ENCODE data around the gene SMC6. TPM values are rescaled to one million over a fixed set of nuclear protein-coding genes. Genes with fewer than 3 reads are reported as not detected.

Gene SMC6
- total RNA-seq, 1 experiment from 2014 or later = 75.7 TPM

DNA sequence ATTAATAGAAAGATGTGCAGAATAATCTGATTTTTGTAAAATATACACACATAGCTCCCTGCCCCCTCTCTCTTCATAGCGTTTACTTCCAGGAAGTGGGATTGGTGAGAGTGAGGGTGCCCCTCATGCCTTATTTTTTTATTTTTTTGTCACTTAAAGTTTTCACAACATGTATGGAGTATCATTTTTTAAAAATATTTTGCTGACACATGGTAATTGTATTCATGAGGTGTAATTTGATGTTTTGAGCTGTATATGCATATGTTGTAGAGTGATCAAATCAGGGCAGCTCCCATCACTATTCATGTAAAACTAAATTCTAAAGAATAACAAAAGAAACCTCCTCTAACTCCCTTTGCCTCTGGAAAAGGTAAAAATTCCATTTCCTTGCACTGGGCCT, 138.5 kb downstream of the SMC6 start:
- Histone ChIP-seq H3K4me3 (no peak overlapping the region), H3K27me3 (no peaks in the 10 kb centered on the region; the same call in 1 of the 2 replicates), H3K27ac (no peak overlapping the region), H3K36me3 (no peaks in the 10 kb centered on the region), H3K9me3 (replicated peaks) (no peaks in the 10 kb centered on the region), H3K4me1 (no peaks in the 10 kb centered on the region)
- DNase-seq = no peak

DNA sequence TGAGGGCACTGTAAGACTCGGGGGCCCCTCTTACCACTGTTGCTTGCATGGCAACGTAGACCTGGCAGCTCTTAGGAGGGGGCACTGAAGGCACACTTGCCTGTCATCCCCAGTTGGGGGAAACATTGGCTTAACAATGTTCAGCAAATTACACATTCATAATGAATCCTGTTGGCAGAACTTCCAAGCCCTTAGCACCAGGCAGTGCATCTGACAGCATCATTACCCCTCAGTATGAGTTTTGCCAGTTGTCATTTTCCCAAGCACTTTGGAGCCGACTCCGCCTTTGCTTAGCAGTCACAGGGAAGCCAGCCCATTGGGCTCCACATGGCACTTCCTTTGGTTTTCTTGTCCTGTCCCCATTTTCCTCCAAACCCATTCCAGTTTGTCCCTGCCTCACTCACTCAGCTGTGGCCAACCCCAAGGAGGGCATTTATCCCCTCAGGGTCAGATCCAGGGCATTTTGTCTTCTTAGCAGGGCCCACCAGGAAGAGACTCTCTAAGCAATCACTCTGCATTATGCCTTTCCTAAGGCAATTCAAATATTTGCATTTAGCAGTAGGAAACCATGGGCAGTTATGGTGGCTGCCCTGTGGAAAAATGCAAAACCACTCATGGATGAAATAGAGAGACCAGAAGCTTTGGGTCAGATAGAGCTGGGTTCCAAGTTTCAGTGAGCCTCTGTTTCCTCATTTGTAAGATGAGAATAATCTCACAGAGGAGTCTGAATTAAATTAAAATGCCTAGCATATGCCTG, 139.3 kb downstream of the SMC6 start:
- Histone ChIP-seq H3K9me3 (replicated peaks) (no peaks in the 10 kb centered on the region), H3K4me3 (no peak overlapping the region), H3K27me3 (no peaks in the 10 kb centered on the region; the same call in 1 of the 2 replicates), H3K27ac (no peak overlapping the region), H3K4me1 (no peaks in the 10 kb centered on the region), H3K36me3 (no peaks in the 10 kb centered on the region)
- no peak for DNase-seq

Other genes with a start within 250 kb of the SMC6 start
- gene RAD51AP2, start 235.4 kb downstream of the SMC6 start, total RNA-seq (2014; rRNA removed; shearing (Covaris generic)) = 0.02 TPM in 1 of 2 replicates, not detected in the other
- not detected in 2 replicates for gene VSNL1, start 213.1 kb downstream of the SMC6 start, total RNA-seq (2014; rRNA removed; shearing (Covaris generic))
- 46.8 and 63.1 TPM in 2 replicates for gene GEN1, start 328 bp upstream of the SMC6 start, total RNA-seq (2014; rRNA removed; shearing (Covaris generic))
- not detected in 2 replicates for gene MSGN1, start 62.6 kb upstream of the SMC6 start, total RNA-seq (2014; rRNA removed; shearing (Covaris generic))
- gene KCNS3, start 124.9 kb upstream of the SMC6 start, total RNA-seq (2014; rRNA removed; shearing (Covaris generic)) = 90.2 and 98.4 TPM in 2 replicates

Data from SJCRH30 (cell line).